IPS-15b (cell line): ENCODE results near the gene LHFPL6.

Experiments
- H3K27me3 ChIP-seq: one replicate; pipeline ENCODE4 v1.6.1; 2013; ENCODE audit warnings: low read length; ENCODE audit not compliant: control insufficient read depth, insufficient read depth
- H3K36me3 ChIP-seq: one replicate; pipeline ENCODE4 v1.6.1; 2013; ENCODE audit warnings: low read length; ENCODE audit not compliant: control insufficient read depth, insufficient read depth
- H3K4me1 ChIP-seq: one replicate; pipeline ENCODE4 v1.6.1; 2013; ENCODE audit warnings: mild to moderate bottlenecking, low read length; ENCODE audit not compliant: control insufficient read depth, insufficient read depth
- H3K4me3 ChIP-seq: one replicate; pipeline ENCODE4 v1.5.1; 2013; ENCODE audit warnings: low read depth, low read length
- H3K9ac ChIP-seq: one replicate; pipeline ENCODE4 v1.6.1; 2013; ENCODE audit warnings: low read depth, mild to moderate bottlenecking, low read length
- H3K9me3 ChIP-seq: one replicate; pipeline ENCODE4 v1.6.1; 2013; ENCODE audit warnings: mild to moderate bottlenecking, low read length; ENCODE audit not compliant: control insufficient read depth, insufficient read depth

LHFPL6 gene

DNA sequence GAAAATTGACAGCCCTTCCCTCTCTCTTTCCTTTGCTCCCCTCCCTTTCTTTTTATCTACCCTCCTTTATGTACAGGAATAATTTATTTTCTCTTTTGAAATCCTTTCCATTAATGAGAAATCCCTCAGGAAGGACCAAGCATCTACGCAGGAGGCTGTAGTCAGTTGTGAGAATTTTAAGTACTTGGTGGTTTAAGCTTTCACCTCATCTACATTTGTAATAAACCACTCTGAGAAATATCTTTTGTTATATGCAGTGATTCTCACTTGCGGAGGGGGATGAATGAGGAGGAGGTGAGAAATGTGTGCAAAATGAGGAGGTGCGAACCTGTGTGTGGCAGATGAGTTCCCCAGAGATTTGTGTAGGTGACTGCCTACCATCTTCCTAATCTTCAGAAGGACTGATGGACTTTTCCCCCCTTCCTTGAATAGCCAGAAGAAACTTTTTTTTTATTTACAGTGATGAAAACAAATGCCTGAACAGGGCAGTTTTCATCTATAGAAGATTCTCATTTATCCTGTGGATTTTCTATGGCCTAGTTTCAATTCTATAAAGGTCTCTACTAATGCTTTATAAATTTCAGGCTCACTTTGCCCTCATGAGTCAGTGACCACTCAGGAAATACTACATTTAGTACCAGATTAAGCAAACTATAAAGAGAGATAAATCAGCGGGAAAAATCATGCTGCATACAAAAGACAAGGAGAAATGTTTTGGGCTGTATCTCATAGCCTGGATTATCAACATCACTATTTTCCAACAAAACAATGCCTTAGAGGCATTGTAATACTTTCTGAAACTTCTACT lies 118.3 kb downstream of the LHFPL6 start:
- no peaks in the 10 kb centered on the region for H3K36me3 ChIP-seq
- H3K4me3 ChIP-seq, result no peak overlapping the region
- H3K9ac ChIP-seq, result no peak overlapping the region
- H3K4me1 ChIP-seq, result peaks cover 12% of the 10 kb centered on the region
- peaks cover 2% of the 10 kb centered on the region for H3K27me3 ChIP-seq
- no peaks in the 10 kb centered on the region for H3K9me3 ChIP-seq

DNA sequence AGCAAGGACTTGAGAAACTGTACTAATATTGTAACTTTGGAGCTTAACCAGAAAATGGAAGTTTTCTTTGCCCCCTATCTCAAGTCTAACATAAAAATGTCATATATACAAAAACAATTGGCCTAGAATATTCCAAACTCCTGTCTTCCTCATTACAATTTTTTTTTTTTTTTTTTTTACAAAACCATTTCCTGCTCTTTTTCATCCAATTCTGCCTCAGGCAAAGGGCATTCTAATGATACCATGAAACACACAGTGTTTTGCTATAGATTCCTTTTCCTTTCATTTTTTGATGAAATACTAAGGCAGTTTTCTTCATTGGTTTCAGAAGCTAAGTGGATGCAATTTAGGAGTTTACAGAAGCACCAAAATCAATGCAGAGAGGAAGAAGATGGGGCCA lies 119.7 kb downstream of the LHFPL6 start:
- H3K4me3 ChIP-seq, result no peak overlapping the region
- H3K4me1 ChIP-seq, result peaks cover 8% of the 10 kb centered on the region
- H3K27me3 ChIP-seq, result no peaks in the 10 kb centered on the region
- no peaks in the 10 kb centered on the region for H3K9me3 ChIP-seq
- H3K36me3 ChIP-seq, result no peaks in the 10 kb centered on the region
- no peak overlapping the region for H3K9ac ChIP-seq

DNA sequence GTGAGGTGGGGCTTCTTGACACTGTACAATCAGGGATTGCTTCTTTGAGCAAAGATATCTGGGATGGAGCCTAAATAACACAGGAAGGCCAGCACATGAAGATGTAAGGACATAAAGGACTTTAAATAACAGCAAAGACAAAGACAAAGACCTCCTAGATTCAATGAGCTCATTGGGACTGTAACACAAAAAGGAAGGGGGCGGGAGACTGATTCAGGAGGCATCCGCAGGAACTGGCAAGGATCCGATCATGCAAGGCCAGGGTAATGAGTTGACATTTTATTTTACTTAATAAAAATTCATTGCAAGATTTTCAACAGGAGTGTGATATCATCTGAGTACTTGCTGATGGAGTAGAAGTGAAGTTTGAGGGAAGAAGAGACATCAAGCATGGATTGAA lies 121.5 kb downstream of the LHFPL6 start:
- Histone ChIP-seq H3K36me3 (no peaks in the 10 kb centered on the region), H3K4me3 (no peak overlapping the region), H3K9me3 (no peaks in the 10 kb centered on the region), H3K9ac (no peak overlapping the region), H3K27me3 (no peaks in the 10 kb centered on the region), H3K4me1 (peaks cover 8% of the 10 kb centered on the region)

DNA sequence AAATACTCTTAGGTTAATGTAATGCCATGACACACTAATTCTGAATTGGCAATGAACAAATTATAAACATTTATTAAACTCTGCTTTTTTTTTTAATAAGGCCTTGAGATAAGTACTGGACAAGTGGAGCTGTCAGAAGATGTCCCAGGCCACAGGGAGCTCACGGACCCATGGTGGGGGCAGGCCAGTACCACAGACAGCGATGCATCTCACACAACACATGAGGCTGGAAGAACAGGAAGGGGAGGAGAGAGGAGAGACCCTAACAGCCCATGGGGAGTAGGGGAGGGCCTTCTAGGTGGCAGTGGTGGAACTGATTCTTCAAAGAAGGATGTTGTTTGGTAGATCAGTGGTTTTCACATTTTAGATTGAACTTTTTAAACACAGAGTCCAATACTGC lies 128.4 kb downstream of the LHFPL6 start:
- Histone ChIP-seq H3K36me3 (no peaks in the 10 kb centered on the region), H3K27me3 (no peaks in the 10 kb centered on the region), H3K9me3 (no peaks in the 10 kb centered on the region), H3K4me1 (no peaks in the 10 kb centered on the region), H3K4me3 (no peak overlapping the region), H3K9ac (no peak overlapping the region)

DNA sequence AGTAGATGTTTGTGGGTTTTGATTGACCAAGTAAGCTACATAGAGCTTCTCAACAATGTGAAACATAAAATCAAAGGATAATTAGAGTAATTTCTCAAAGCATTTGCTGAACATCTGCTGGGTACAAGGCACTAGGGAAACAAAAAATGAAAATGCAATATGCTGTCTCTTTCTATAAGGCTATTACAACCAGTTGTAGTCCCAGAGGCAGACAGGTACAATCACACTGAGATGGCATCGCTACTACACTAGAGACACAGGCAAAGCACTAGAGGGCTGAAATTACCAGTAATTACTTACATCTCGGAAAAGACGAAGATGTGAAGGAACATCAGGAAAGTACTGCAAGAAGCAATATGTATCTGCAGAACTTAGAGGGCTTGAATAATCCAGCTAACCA lies 133.3 kb downstream of the LHFPL6 start:
- Histone ChIP-seq H3K4me3 (no peak overlapping the region), H3K9ac (no peak overlapping the region), H3K27me3 (no peaks in the 10 kb centered on the region), H3K36me3 (no peaks in the 10 kb centered on the region), H3K4me1 (no peaks in the 10 kb centered on the region), H3K9me3 (no peaks in the 10 kb centered on the region)

DNA sequence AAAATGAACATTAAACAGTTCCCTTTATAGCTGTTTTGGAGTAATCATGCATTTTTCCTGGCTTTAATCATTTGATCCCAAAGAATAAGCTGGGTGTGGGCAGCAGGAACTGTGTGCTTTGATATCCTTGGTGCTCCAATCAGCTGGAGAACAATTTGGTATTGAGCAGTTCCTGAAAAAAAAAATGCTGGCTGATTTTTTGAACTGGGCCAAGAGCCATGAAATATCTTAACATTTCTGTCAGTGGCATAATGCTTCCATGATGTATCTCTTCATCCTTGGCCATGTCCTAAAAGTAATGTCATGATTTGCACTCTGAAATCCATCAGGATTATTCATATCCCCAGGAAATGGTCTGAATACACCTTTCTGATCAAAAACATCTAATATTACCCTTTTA lies 134.7 kb downstream of the LHFPL6 start:
- H3K4me3 ChIP-seq, result no peak overlapping the region
- H3K9me3 ChIP-seq, result no peaks in the 10 kb centered on the region
- H3K9ac ChIP-seq, result no peak overlapping the region
- H3K27me3 ChIP-seq, result no peaks in the 10 kb centered on the region
- no peaks in the 10 kb centered on the region for H3K4me1 ChIP-seq
- no peaks in the 10 kb centered on the region for H3K36me3 ChIP-seq

DNA sequence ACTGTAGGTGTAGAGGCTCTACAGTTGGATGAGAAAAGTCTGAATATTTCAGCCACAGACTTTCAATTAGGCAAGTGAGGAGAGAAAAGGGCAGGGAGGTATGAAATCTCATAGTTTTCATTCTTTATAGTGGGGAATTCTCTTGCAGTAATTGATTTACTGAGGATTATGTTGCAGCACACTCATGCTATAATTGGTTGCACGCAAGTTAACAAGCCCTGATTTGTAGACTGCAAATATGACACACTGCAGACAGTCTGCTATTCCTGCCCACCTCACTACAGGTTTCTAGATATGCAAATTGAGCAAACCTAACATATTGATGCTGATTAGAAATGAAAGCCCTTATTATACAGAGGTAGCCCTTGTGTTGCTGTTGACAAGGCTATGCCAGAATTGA lies 139.4 kb downstream of the LHFPL6 start:
- H3K9me3 ChIP-seq, result no peaks in the 10 kb centered on the region
- no peaks in the 10 kb centered on the region for H3K4me1 ChIP-seq
- H3K36me3 ChIP-seq, result no peaks in the 10 kb centered on the region
- no peak overlapping the region for H3K9ac ChIP-seq
- H3K4me3 ChIP-seq, result no peak overlapping the region
- no peaks in the 10 kb centered on the region for H3K27me3 ChIP-seq

DNA sequence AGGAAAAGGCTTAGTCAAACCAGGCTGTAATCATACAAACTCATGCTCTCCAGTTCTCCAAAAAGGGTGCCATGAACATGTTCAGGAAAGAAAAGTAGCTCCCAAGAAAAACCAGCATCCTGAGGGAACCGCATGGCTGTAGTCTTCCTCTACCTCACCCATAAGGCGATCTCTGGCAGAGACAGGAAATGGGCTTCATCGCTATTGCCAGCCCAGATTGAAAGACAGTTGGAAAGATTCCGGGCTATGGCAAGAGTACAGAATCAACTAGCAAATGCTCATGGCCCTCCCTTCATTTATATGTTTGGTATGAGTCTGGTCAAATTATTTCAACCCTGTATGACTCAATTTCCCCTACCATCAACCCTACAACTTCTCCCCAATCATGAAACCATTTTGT lies 140.1 kb downstream of the LHFPL6 start:
- H3K9ac ChIP-seq, result no peak overlapping the region
- no peak overlapping the region for H3K4me3 ChIP-seq
- no peaks in the 10 kb centered on the region for H3K36me3 ChIP-seq
- no peaks in the 10 kb centered on the region for H3K27me3 ChIP-seq
- H3K4me1 ChIP-seq, result no peaks in the 10 kb centered on the region
- H3K9me3 ChIP-seq, result no peaks in the 10 kb centered on the region

DNA sequence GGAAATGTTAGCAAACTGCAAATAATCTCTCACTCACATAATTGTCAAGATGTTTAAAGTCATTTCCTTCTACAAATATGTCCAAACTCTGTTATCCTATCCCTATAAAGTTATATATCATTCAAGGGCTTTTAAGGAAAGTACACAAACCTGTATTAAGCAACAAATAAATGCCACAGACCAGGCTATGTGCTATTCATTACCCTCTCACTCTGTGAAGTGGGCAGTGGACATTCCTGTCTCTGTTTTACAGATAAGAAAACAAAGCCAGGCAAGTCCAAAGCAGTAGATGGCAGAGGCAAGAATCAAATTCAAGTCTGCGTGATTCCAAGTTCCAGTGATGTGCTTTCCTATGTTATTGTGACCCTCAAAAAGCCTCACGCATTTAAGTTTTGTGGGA lies 140.6 kb downstream of the LHFPL6 start:
- Histone ChIP-seq H3K4me1 (no peaks in the 10 kb centered on the region), H3K9ac (no peak overlapping the region), H3K4me3 (no peak overlapping the region), H3K36me3 (no peaks in the 10 kb centered on the region), H3K27me3 (no peaks in the 10 kb centered on the region), H3K9me3 (no peaks in the 10 kb centered on the region)

DNA sequence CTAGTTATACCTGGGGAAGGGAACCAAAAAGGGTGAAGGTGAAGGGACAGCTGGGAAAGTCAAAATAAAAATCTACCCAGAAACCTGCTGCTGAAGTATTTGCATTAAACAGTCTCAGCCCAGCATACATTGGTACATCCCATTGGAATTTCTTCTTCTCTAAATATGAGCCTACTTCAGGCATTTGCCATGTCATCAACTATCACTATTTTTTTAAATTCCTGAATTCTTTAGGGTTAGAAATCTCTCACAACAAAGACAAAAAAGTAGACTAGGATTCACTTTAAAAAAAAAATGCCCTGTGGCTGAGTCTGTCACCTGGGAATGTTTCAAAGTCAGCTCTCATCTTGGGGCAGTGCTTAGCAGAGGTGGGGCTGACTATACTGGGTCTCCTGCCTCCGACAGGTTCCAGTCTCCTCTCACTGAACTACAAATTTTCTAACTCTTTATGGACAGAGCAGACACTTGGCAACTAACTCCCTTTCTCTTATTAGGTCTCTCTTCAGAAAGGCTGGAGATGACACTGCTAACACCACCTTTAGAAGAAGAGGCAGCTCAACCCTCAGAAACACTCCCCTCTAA lies 141.2 kb downstream of the LHFPL6 start:
- Histone ChIP-seq H3K4me3 (no peak overlapping the region), H3K36me3 (no peaks in the 10 kb centered on the region), H3K9ac (no peak overlapping the region), H3K4me1 (no peaks in the 10 kb centered on the region), H3K9me3 (no peaks in the 10 kb centered on the region), H3K27me3 (no peaks in the 10 kb centered on the region)

DNA sequence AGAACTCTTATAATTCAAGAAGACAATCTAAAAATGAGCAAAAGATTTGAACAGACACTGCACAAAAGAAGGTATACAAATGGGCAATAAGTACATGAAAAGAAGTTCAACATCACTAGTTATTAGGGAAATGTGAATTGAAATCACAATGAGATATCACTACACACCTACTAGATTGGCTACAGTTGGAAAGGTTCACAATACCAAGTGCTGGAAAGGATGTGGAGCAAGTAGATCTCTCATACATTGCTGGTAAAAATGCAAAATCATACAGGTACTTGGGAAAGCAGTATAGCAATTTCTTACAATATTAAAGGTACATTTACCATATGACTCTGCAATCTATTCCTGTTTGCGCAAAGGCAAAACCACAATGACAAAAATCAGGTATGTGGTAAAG lies 145.7 kb downstream of the LHFPL6 start:
- no peak overlapping the region for H3K4me3 ChIP-seq
- H3K36me3 ChIP-seq, result no peaks in the 10 kb centered on the region
- H3K9ac ChIP-seq, result no peak overlapping the region
- H3K9me3 ChIP-seq, result no peaks in the 10 kb centered on the region
- no peaks in the 10 kb centered on the region for H3K4me1 ChIP-seq
- H3K27me3 ChIP-seq, result no peaks in the 10 kb centered on the region

DNA sequence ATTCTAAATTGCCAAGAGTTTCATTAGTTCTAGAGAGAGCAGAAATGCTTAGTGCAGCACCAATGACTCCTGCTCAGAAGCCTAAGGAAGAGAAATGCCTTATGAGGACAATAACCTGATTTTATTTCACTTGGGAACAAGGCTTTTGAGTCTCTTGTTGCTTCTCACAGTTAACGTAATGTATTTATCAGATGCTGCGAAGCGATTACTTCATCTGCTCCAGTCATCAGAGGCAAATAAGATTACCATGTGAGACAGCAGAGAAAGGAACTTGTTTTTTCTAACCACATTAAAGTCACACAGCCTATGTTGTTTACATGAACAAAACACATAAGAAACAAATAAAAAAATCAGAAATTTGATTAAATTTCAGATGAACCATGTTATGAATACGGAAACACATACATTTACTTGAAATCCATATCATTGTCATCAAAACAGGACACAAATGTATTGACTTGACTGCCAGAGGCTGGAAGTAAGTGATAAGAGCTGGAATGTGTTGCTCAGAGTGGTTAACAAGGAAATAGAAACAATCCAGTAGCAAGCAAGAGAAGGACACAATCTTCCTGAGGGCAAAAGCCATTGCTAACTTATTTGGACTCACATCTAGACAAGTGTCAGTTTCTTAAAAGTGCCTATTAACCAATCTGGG lies 147.3 kb downstream of the LHFPL6 start:
- no peak overlapping the region for H3K9ac ChIP-seq
- no peaks in the 10 kb centered on the region for H3K36me3 ChIP-seq
- H3K27me3 ChIP-seq, result no peaks in the 10 kb centered on the region
- no peaks in the 10 kb centered on the region for H3K9me3 ChIP-seq
- no peak overlapping the region for H3K4me3 ChIP-seq
- H3K4me1 ChIP-seq, result no peaks in the 10 kb centered on the region
